K562 (cell line): Measurements from ENCODE around the gene QRICH1. TPM values are rescaled to one million over a fixed set of nuclear protein-coding genes. Genes with fewer than 3 reads are reported as not detected.
A peak's percentile ranks its signal among the peaks of the same experiment; 100 is the strongest.

Experiments
- BHLHE40 ChIP-seq: IDR thresholded peaks from 2 replicates; pipeline ENCODE4 v1.6.1; 2011; ENCODE audit warnings: low read length, improper control_type of control experiment
- POLR2G ChIP-seq: fragments of 200-400 bp; formaldehyde crosslinking; IDR thresholded peaks from 2 replicates; pipeline ENCODE4 v1.6.1; 2017; ENCODE audit warnings: low read depth, mild to moderate bottlenecking, antibody characterized with exemption, low read length, moderate library complexity
- PPARD ChIP-seq: fragments of 250-450 bp; sonication (Bioruptor Pico); IDR thresholded peaks from 2 replicates; pipeline ENCODE4 v1.8.0; 2022; ENCODE audit warnings: inconsistent platforms, mild to moderate bottlenecking, moderate library complexity
- PTTG1 ChIP-seq: fragments of 450-650 bp; IDR thresholded peaks from 2 replicates; pipeline ENCODE4 v1.6.1; 2016; ENCODE audit warnings: low read depth, mild to moderate bottlenecking, missing genetic modification characterization, missing compliant biosample characterization
- ZBTB1 ChIP-seq: sonication (generic); formaldehyde crosslinking; IDR thresholded peaks from 2 replicates; pipeline ENCODE4 v1.8.1; 2023; ENCODE audit warnings: missing genetic modification reagents, low read depth, mild to moderate bottlenecking, borderline replicate concordance
- ZNF436 ChIP-seq: fragments of 250-450, 450-650 bp; sonication (Bioruptor Pico); formaldehyde crosslinking; IDR thresholded peaks from 2 replicates; pipeline ENCODE4 v1.7.0; 2020; ENCODE audit warnings: mild to moderate bottlenecking
- polyA plus RNA-seq, 8 experiments: library from polyadenylated mRNA; depleted of rRNA in 4 of 8; stranded (reverse) in 5 of 8; unstranded in 3 of 8; fragments of >200 nt; fragmentation: Nextera tagmentation in 2 of 8; fragmentation: Illumina TruSeq in 1 of 8; extraction: Ambion mirVana in 2 of 8; extraction: Trizol in 1 of 8; gene quantifications; 2 replicates each; pipeline versions ENCODE4 v1.2.1 to v1.2.3, GENCODE V29; 2011 to 2014; ENCODE audit warnings: inconsistent platforms in 1 of 8, missing spikeins in 1 of 8
- total RNA-seq, 7 experiments: library from RNA; depleted of rRNA in 6 of 7; stranded (reverse); fragments of >200 nt in 6 of 7; fragmentation: Illumina TruSeq in 2 of 7; extraction: Trizol in 2 of 7; gene quantifications; 2 replicates each; pipeline versions ENCODE4 v1.2.1 to v1.2.3, GENCODE V29; 2011 to 2021; ENCODE audit warnings: low replicate concordance in 1 of 7
- TF ChIP-seq, protein P1 (sequence below): sonication (generic); formaldehyde crosslinking; IDR thresholded peaks from 2 replicates; pipeline ENCODE4 v1.8.0; 2022; ENCODE audit warnings: mild to moderate bottlenecking, missing genetic modification reagents
- TF ChIP-seq, protein P2 (sequence below), 2 experiments: IDR thresholded peaks; 2 replicates each; pipeline ENCODE4 v1.6.1; 2011; ENCODE audit warnings: borderline replicate concordance in 1 of 2, control low read depth in 1 of 2, low read depth in 1 of 2, low read length in 1 of 2, mild to moderate bottlenecking in 1 of 2, mixed read lengths in 1 of 2, moderate library complexity in 1 of 2; ENCODE audit not compliant: insufficient read depth in 1 of 2, insufficient read length in 1 of 2, poor library complexity in 1 of 2, severe bottlenecking in 1 of 2; ENCODE audit errors: extremely low read depth in 1 of 2
- TF ChIP-seq, protein P3 (sequence below): IDR thresholded peaks from 2 replicates; pipeline ENCODE4 v1.6.1; 2011; ENCODE audit not compliant: insufficient read length; ENCODE audit errors: extremely low read depth
- TF ChIP-seq, protein P4 (sequence below): fragments of 450-650 bp; formaldehyde crosslinking; conservative IDR thresholded peaks from 2 replicates; pipeline ENCODE4 v1.4.0; 2022; ENCODE audit warnings: mild to moderate bottlenecking, missing genetic modification characterization
- TF ChIP-seq, protein P5 (sequence below): fragments of 450-650 bp; formaldehyde crosslinking; IDR thresholded peaks from 2 replicates; pipeline ENCODE4 v1.4.0; 2022; ENCODE audit warnings: missing genetic modification characterization
- TF ChIP-seq, protein P6 (sequence below): fragments of 450-650 bp; IDR thresholded peaks from 2 replicates; pipeline ENCODE4 v1.6.1; 2017; ENCODE audit warnings: antibody characterized with exemption, mild to moderate bottlenecking

The QRICH1 gene
- total and polyA plus RNA-seq, 9 of the 15 experiments (the other 6 are each of a cell fraction or from before 2014, with no cell fraction given): 20.1 to 99.2 (median 56.7) TPM

DNA sequence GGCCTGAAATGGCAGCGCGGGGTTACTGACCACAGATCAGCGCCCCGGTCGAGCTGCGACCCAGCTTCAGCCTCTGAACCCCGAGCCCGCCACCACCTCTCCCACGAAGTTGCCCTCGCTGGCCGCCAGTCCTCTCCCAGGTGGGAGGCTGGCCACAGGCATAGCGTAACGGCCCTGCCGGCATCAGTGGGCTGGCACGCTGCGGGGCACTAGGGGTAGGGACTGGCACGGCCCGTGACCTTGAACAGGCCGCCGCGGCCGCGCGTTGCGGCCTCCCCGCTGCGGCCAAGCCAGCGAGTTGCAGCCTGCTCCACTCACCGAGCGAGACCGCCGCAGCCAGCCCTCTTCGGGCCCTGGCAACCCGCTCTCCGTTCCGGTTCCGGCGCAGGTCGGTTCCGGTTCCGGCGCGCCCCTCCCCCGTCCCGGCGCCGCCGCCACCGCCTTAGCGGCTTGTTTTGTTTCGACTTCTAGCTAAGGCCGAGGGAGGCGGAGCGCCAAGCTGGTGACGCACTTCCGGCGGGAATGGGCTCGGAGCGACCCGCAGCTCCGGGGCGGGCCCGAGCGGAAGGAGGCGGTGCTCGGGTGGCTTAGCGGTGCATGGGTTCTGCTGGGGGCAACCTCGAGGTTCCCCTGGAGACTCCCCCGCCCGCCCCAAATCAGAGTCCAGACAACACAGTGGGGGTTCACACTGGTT, 26.7 kb upstream of the QRICH1 start, which contains the start of gene USP19 (continued):
- TF ChIP-seq, protein P1, sequence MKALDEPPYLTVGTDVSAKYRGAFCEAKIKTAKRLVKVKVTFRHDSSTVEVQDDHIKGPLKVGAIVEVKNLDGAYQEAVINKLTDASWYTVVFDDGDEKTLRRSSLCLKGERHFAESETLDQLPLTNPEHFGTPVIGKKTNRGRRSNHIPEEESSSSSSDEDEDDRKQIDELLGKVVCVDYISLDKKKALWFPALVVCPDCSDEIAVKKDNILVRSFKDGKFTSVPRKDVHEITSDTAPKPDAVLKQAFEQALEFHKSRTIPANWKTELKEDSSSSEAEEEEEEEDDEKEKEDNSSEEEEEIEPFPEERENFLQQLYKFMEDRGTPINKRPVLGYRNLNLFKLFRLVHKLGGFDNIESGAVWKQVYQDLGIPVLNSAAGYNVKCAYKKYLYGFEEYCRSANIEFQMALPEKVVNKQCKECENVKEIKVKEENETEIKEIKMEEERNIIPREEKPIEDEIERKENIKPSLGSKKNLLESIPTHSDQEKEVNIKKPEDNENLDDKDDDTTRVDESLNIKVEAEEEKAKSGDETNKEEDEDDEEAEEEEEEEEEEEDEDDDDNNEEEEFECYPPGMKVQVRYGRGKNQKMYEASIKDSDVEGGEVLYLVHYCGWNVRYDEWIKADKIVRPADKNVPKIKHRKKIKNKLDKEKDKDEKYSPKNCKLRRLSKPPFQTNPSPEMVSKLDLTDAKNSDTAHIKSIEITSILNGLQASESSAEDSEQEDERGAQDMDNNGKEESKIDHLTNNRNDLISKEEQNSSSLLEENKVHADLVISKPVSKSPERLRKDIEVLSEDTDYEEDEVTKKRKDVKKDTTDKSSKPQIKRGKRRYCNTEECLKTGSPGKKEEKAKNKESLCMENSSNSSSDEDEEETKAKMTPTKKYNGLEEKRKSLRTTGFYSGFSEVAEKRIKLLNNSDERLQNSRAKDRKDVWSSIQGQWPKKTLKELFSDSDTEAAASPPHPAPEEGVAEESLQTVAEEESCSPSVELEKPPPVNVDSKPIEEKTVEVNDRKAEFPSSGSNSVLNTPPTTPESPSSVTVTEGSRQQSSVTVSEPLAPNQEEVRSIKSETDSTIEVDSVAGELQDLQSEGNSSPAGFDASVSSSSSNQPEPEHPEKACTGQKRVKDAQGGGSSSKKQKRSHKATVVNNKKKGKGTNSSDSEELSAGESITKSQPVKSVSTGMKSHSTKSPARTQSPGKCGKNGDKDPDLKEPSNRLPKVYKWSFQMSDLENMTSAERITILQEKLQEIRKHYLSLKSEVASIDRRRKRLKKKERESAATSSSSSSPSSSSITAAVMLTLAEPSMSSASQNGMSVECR (CRISPR knock-in tag): peak; percentile 90
- TF ChIP-seq POLR2G: peak; percentile 92
- no peak for TF ChIP-seq PPARD
- TF ChIP-seq, protein P2, sequence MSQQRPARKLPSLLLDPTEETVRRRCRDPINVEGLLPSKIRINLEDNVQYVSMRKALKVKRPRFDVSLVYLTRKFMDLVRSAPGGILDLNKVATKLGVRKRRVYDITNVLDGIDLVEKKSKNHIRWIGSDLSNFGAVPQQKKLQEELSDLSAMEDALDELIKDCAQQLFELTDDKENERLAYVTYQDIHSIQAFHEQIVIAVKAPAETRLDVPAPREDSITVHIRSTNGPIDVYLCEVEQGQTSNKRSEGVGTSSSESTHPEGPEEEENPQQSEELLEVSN (IDR thresholded peaks at IDR 0.05; ENCODE audit: borderline replicate concordance in 1 of 2, extremely low read depth in 1 of 2, insufficient read depth in 1 of 2, insufficient read length in 1 of 2, low read depth in 1 of 2, low read length in 1 of 2, poor library complexity in 1 of 2, severe bottlenecking in 1 of 2): peak in 1 of 2 experiments; percentile 46
- no peak for TF ChIP-seq PTTG1 (tag)
- TF ChIP-seq ZNF436 (CRISPR knock-in tag): no peak
- TF ChIP-seq ZBTB1 (CRISPR knock-in tag): no peak
- no peak for TF ChIP-seq BHLHE40
- TF ChIP-seq, protein P3, sequence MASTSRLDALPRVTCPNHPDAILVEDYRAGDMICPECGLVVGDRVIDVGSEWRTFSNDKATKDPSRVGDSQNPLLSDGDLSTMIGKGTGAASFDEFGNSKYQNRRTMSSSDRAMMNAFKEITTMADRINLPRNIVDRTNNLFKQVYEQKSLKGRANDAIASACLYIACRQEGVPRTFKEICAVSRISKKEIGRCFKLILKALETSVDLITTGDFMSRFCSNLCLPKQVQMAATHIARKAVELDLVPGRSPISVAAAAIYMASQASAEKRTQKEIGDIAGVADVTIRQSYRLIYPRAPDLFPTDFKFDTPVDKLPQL: no peak
- TF ChIP-seq, protein P4, sequence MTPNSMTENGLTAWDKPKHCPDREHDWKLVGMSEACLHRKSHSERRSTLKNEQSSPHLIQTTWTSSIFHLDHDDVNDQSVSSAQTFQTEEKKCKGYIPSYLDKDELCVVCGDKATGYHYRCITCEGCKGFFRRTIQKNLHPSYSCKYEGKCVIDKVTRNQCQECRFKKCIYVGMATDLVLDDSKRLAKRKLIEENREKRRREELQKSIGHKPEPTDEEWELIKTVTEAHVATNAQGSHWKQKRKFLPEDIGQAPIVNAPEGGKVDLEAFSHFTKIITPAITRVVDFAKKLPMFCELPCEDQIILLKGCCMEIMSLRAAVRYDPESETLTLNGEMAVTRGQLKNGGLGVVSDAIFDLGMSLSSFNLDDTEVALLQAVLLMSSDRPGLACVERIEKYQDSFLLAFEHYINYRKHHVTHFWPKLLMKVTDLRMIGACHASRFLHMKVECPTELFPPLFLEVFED (CRISPR knock-in tag): no peak
- TF ChIP-seq, protein P5, sequence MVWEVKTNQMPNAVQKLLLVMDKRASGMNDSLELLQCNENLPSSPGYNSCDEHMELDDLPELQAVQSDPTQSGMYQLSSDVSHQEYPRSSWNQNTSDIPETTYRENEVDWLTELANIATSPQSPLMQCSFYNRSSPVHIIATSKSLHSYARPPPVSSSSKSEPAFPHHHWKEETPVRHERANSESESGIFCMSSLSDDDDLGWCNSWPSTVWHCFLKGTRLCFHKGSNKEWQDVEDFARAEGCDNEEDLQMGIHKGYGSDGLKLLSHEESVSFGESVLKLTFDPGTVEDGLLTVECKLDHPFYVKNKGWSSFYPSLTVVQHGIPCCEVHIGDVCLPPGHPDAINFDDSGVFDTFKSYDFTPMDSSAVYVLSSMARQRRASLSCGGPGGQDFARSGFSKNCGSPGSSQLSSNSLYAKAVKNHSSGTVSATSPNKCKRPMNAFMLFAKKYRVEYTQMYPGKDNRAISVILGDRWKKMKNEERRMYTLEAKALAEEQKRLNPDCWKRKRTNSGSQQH (CRISPR knock-in tag): no peak
- TF ChIP-seq, protein P6, sequence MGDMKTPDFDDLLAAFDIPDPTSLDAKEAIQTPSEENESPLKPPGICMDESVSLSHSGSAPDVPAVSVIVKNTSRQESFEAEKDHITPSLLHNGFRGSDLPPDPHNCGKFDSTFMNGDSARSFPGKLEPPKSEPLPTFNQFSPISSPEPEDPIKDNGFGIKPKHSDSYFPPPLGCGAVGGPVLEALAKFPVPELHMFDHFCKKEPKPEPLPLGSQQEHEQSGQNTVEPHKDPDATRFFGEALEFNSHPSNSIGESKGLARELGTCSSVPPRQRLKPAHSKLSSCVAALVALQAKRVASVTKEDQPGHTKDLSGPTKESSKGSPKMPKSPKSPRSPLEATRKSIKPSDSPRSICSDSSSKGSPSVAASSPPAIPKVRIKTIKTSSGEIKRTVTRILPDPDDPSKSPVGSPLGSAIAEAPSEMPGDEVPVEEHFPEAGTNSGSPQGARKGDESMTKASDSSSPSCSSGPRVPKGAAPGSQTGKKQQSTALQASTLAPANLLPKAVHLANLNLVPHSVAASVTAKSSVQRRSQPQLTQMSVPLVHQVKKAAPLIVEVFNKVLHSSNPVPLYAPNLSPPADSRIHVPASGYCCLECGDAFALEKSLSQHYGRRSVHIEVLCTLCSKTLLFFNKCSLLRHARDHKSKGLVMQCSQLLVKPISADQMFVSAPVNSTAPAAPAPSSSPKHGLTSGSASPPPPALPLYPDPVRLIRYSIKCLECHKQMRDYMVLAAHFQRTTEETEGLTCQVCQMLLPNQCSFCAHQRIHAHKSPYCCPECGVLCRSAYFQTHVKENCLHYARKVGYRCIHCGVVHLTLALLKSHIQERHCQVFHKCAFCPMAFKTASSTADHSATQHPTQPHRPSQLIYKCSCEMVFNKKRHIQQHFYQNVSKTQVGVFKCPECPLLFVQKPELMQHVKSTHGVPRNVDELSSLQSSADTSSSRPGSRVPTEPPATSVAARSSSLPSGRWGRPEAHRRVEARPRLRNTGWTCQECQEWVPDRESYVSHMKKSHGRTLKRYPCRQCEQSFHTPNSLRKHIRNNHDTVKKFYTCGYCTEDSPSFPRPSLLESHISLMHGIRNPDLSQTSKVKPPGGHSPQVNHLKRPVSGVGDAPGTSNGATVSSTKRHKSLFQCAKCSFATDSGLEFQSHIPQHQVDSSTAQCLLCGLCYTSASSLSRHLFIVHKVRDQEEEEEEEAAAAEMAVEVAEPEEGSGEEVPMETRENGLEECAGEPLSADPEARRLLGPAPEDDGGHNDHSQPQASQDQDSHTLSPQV: no peak
